ENCODE measurements around the gene TNF.

The TNF gene

GRCh38 chr6:31620586-31621319 is 45.4 kb downstream of the TNF start, which contains the start of gene PRRC2A:
Gene PRRC2A (plus strand): TSS chr6:31620715. CDS start chr6:31622790, 2,075 bp downstream.
- no peak for DNase-seq (ENCODE audit: low spot score in 2 of 2)
- H3K36me3 Mint-ChIP-seq (ENCODE audit: insufficient read depth) = peaks cover 46% of the 10 kb centered on the region
- no peaks in the 10 kb centered on the region for H3K27me3 Mint-ChIP-seq
- peak; percentile 18 for ATAC-seq (replicated peaks; ENCODE audit: extremely low read depth, poor library complexity, severe bottlenecking)
- H3K4me1 Mint-ChIP-seq = peaks cover 23% of the 10 kb centered on the region
- no peaks in the 10 kb centered on the region for H3K9me3 Mint-ChIP-seq
- H3K4me3 Mint-ChIP-seq = peak within 1 kb of the TSS; percentile 80
- H3K27ac Mint-ChIP-seq (ENCODE audit: low read depth) = peak within 1 kb of the TSS; percentile 94

GRCh38 chr6:31621320-31621939 is 46.1 kb downstream of the TNF start:
- Mint-ChIP-seq H3K27me3 (no peaks in the 10 kb centered on the region), H3K36me3 (ENCODE audit: insufficient read depth) (peaks cover 52% of the 10 kb centered on the region), H3K27ac (ENCODE audit: low read depth) (peak overlapping the region; percentile 94)

DNA sequence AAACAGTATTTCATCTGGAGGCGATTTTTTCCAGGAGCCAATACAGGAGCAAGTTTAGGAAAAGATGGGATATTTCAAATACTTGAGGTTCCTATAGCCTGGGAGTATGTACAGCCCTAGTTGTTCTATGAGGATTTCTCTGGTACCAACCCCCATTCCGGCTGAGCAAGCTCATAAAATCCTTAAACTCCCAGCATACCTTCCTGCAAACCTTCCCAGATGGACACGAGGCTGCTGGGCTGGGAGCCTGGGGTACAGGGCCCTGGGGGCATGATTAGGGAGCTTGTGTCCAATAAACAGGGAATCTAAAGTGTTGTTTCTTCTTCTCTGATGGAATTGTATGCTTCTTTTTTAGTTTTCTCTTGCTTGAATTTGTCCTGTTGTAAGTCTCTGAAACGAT is 46.6 kb downstream of the TNF start:
- Mint-ChIP-seq H3K36me3 (ENCODE audit: insufficient read depth) (peaks cover 56% of the 10 kb centered on the region), H3K9me3 (no peaks in the 10 kb centered on the region), H3K27ac (ENCODE audit: low read depth) (peak overlapping the region; percentile 94), H3K4me3 (peak overlapping the region; percentile 80), H3K4me1 (peaks cover 21% of the 10 kb centered on the region), H3K27me3 (no peaks in the 10 kb centered on the region)
- DNase-seq (ENCODE audit: low spot score in 2 of 2) = no peak
- ATAC-seq (replicated peaks; ENCODE audit: extremely low read depth, poor library complexity, severe bottlenecking) = no peak

More at GRCh38 chr6:31621320-31621939, 46.1 kb downstream of the TNF start:
- DNase-seq (ENCODE audit: low spot score in 2 of 2) = no peak
- no peak for ATAC-seq (replicated peaks; ENCODE audit: extremely low read depth, poor library complexity, severe bottlenecking)
- Mint-ChIP-seq H3K4me3 (peak overlapping the region; percentile 80), H3K9me3 (no peaks in the 10 kb centered on the region), H3K4me1 (peaks cover 19% of the 10 kb centered on the region)

DNA sequence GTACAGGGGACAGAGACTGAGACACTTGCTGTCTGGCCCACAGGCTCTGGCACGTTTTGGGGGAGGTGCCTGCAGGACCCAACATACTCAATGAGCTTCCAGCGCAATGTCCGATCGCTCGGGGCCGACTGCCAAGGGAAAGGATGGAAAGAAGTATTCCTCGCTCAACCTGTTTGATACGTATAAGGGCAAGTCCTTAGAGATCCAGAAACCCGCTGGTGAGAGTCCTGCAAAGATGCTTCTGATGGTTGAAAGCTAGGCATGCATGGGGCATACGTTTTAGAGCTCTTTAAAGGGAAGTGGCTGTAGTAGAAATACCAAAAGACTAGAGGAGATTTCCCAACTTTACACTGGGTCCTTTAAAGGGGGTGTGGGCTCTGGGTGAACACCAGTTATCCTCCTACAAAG is 47.3 kb downstream of the TNF start:
- DNase-seq (ENCODE audit: low spot score in 2 of 2) (no peak), ATAC-seq (replicated peaks; ENCODE audit: extremely low read depth, poor library complexity, severe bottlenecking) (no peak)
- Mint-ChIP-seq H3K27ac (ENCODE audit: low read depth) (peak overlapping the region; percentile 94), H3K4me1 (peaks cover 25% of the 10 kb centered on the region), H3K9me3 (no peaks in the 10 kb centered on the region), H3K27me3 (no peaks in the 10 kb centered on the region), H3K4me3 (no peak overlapping the region), H3K36me3 (ENCODE audit: insufficient read depth) (peaks cover 63% of the 10 kb centered on the region)

DNA sequence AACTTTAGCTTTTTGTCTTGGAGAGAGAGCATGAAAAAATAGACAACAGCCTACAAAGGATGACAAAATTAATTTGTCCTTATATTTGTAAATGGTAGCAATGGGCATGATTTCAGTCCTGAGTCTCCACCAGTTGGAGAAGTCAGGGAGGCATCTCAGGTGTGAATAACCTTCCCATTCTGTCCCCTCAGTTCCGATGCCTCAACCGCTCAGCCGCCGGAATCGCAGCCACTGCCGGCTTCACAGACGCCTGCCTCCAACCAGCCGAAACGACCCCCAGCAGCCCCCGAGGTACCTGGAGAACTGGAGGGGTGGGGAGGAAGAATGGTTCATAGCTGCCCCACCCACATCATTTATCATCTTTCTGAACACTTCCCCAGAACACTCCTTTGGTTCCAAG is 48.7 kb downstream of the TNF start:
- no peaks in the 10 kb centered on the region for H3K27me3 Mint-ChIP-seq
- no peak overlapping the region for H3K4me3 Mint-ChIP-seq
- ATAC-seq (replicated peaks; ENCODE audit: extremely low read depth, poor library complexity, severe bottlenecking) = no peak
- no peaks in the 10 kb centered on the region for H3K9me3 Mint-ChIP-seq
- peaks cover 31% of the 10 kb centered on the region for H3K4me1 Mint-ChIP-seq
- no peak overlapping the region for H3K27ac Mint-ChIP-seq (ENCODE audit: low read depth)
- no peak for DNase-seq (ENCODE audit: low spot score in 2 of 2)
- H3K36me3 Mint-ChIP-seq (ENCODE audit: insufficient read depth) = peaks cover 74% of the 10 kb centered on the region

DNA sequence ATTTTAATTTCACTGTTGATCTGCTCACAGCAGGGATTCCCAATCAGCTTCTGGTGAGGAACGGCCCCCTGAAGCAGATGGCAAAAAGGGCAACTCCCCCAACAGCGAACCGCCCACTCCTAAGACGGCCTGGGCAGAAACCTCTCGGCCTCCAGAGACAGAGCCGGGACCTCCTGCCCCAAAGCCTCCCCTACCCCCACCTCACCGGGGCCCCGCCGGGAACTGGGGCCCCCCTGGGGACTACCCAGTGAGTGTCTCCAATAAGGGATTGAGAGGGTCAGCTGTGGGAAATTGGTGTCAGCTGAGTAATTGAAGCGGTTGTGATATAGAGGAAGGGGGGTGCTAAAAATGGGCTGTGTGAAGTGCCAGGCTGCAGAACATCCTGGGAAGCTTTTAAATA is 51.6 kb downstream of the TNF start:
- ATAC-seq (replicated peaks; ENCODE audit: extremely low read depth, poor library complexity, severe bottlenecking) = no peak
- Mint-ChIP-seq H3K27ac (ENCODE audit: low read depth) (peak overlapping the region; percentile 33), H3K9me3 (no peaks in the 10 kb centered on the region), H3K27me3 (no peaks in the 10 kb centered on the region), H3K36me3 (ENCODE audit: insufficient read depth) (peaks cover 77% of the 10 kb centered on the region), H3K4me3 (no peak overlapping the region), H3K4me1 (peaks cover 22% of the 10 kb centered on the region)
- DNase-seq (ENCODE audit: low spot score in 2 of 2) = no peak

DNA sequence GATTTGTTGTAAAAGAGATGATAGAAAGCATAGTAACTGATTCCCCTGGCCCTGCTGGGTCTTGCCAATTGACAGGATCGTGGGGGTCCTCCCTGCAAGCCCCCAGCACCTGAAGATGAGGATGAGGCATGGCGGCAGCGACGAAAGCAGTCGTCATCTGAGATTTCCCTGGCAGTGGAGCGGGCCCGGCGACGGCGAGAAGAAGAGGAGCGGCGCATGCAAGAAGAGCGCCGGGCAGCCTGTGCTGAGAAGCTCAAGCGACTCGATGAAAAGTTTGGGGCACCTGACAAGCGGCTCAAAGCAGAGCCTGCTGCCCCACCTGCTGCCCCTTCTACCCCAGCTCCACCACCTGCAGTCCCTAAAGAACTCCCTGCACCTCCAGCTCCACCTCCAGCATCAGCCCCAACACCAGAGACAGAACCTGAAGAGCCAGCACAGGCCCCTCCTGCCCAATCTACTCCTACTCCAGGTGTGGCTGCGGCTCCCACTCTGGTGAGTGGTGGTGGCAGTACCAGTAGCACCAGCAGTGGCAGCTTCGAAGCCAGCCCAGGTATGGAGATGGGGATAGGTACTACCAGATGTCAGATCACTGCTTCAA is 52.4 kb downstream of the TNF start:
- Mint-ChIP-seq H3K27ac (ENCODE audit: low read depth) (peak overlapping the region; percentile 33), H3K4me1 (peaks cover 14% of the 10 kb centered on the region), H3K36me3 (ENCODE audit: insufficient read depth) (peaks cover 75% of the 10 kb centered on the region), H3K27me3 (no peaks in the 10 kb centered on the region), H3K4me3 (no peak overlapping the region), H3K9me3 (no peaks in the 10 kb centered on the region)
- ATAC-seq (replicated peaks; ENCODE audit: extremely low read depth, poor library complexity, severe bottlenecking) = no peak
- no peak for DNase-seq (ENCODE audit: low spot score in 2 of 2)

Data from central memory CD8-positive, alpha-beta T cell (primary cell).